Body of pancreas (tissue), 4 donors: ENCODE data around the gene CKAP2L. TPM values are rescaled to one million over a fixed set of nuclear protein-coding genes. Genes with fewer than 3 reads are reported as not detected.
A peak's percentile ranks its signal among the peaks of the same experiment; 100 is the strongest.

Experiments used
- ATAC-seq: fragments of 150-250 bp; one replicate; pipeline ENCODE4 v1.9.1; 2016
- DNase-seq, 4 donors: peaks; one replicate each; pipeline ENCODE4 v3.0.0-alpha.2; 2019
- H3K27ac ChIP-seq, 4 donors: fragments of 200-600 bp; sonication (generic); 1 replicate in 3 of 4; 2 replicates in 1 of 4; pipeline versions ENCODE4 v1.5.1 to v1.6.1; 2016 to 2019; ENCODE audit warnings: mild to moderate bottlenecking in 1 of 4, mixed read lengths in 1 of 4, moderate library complexity in 1 of 4
- H3K27me3 ChIP-seq, 2 donors: fragments of 200-600 bp; sonication (generic); one replicate each; pipeline ENCODE4 v1.6.0; 2016; ENCODE audit warnings: mild to moderate bottlenecking in 1 of 2
- H3K36me3 ChIP-seq, 2 donors: fragments of 200-600 bp; sonication (generic); replicated peaks in 1 of 2; 2 replicates each; pipeline ENCODE4 v1.5.1; 2016; ENCODE audit warnings: low read depth in 2 of 2; ENCODE audit not compliant: insufficient read depth in 1 of 2
- H3K4me1 ChIP-seq: fragments of 200-600 bp; sonication (generic); one replicate; pipeline ENCODE4 v1.6.0; 2016
- H3K4me3 ChIP-seq, 2 donors: fragments of 200-600 bp; sonication (generic); 1 replicate in 1 of 2; 2 replicates in 1 of 2; pipeline ENCODE4 v1.5.1; 2016 to 2019
- H3K9me3 ChIP-seq, 3 donors: fragments of 200-600 bp; sonication (generic); 1 replicate in 2 of 3; 2 replicates in 1 of 3; pipeline ENCODE4 v1.5.1; 2016
- POLR2A ChIP-seq, 3 donors: fragments of 450-650 bp; IDR thresholded peaks; one replicate each; pipeline ENCODE4 v1.6.1; 2016; ENCODE audit warnings: antibody characterized with exemption in 3 of 3, mild to moderate bottlenecking in 2 of 3
- WGBS, 2 donors: methylation state at CpG; one replicate each; pipeline ENCODE4 v1.1.5; 2017; 5-methylcytosine and 5-hydroxymethylcytosine counted together
- intact Hi-C: fragments of 100-400 bp; cut with DNase I; formaldehyde crosslinking; loops from one replicate; pipeline ENCODE4 v1.15.1; 2023
- total RNA-seq, 2 donors: library from RNA; depleted of rRNA; stranded (reverse); fragments of >200 nt; gene quantifications; one replicate each; pipeline ENCODE4 v1.1.0, GENCODE V29; 2016
- TF ChIP-seq, protein P1 (sequence below), 7 experiments: fragments of 450-650 bp in 4 of 7; fragments of 200-600 bp in 3 of 7; sonication (generic) in 3 of 7; IDR thresholded peaks; one replicate each; pipeline ENCODE4 v1.5.1; 2016 to 2019; ENCODE audit warnings: antibody characterized with exemption in 7 of 7

The CKAP2L gene
- total RNA-seq, 2 donors from 2014 or later = under 0.01 TPM; not detected in 1

DNA sequence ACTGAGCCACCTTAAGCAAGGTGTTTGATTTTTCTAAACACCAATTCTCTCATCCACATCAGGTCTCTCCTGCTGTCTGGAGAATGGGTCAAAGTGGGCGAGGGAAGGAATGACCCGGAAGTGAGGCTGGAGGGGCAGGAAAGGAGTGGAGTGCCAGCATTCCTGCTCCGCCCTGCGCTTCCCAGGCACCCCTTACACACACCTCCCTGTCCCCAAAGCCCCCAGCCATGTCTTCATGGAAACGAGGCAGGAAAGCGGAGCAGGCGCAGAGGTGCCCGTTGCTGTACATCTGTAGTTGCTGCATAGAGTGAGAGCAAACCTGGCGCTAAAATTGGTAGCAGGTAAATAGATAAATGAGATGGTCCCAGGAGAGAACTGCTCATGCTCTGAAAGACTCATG, 70.8 kb downstream of the CKAP2L start:
- Histone ChIP-seq H3K36me3 (no peaks in the 10 kb centered on the region), H3K9me3 (no peaks in the 10 kb centered on the region), H3K4me1 (peaks cover 7% of the 10 kb centered on the region), H3K4me3 (no peak overlapping the region), H3K27me3 (no peaks in the 10 kb centered on the region), H3K27ac (no peak overlapping the region)
- WGBS, 2 donors = 79% methylated on average over 9 of the region's 9 CpGs
- DNase-seq (no peak), ATAC-seq (no peak)
- no peak for TF ChIP-seq POLR2A (IDR thresholded peaks at IDR 0.05)
- TF ChIP-seq, protein P1, sequence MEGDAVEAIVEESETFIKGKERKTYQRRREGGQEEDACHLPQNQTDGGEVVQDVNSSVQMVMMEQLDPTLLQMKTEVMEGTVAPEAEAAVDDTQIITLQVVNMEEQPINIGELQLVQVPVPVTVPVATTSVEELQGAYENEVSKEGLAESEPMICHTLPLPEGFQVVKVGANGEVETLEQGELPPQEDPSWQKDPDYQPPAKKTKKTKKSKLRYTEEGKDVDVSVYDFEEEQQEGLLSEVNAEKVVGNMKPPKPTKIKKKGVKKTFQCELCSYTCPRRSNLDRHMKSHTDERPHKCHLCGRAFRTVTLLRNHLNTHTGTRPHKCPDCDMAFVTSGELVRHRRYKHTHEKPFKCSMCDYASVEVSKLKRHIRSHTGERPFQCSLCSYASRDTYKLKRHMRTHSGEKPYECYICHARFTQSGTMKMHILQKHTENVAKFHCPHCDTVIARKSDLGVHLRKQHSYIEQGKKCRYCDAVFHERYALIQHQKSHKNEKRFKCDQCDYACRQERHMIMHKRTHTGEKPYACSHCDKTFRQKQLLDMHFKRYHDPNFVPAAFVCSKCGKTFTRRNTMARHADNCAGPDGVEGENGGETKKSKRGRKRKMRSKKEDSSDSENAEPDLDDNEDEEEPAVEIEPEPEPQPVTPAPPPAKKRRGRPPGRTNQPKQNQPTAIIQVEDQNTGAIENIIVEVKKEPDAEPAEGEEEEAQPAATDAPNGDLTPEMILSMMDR (IDR thresholded peaks at IDR 0.05) = no peak
- intact Hi-C loops = no loop called here

DNA sequence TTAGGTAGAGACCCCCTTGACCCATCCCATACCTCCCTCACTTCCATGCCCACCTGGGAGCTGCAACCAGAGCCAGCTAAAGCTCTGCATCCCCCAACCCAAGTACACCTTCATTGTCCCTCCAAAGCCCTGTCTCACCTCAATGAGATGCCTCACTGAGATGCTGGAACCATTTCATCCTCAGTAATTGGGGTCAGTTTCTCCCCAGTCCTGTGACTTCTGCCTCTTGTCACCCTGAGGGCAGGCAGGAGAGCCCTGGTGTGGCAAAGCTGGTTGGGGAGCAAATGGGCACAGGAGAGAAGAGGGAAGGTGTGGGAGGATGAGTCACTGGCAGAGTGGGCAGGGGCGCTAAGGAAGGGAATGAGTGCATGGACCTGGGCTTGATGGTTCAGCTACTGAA, 71.5 kb downstream of the CKAP2L start:
- DNase-seq = no peak
- intact Hi-C loops = no loop called here
- H3K9me3 ChIP-seq = no peaks in the 10 kb centered on the region
- no peak overlapping the region for H3K4me3 ChIP-seq
- peaks cover 7% of the 10 kb centered on the region for H3K4me1 ChIP-seq
- H3K27me3 ChIP-seq = no peaks in the 10 kb centered on the region
- ATAC-seq = no peak
- no peak overlapping the region for H3K27ac ChIP-seq
- TF ChIP-seq, protein P1 (IDR thresholded peaks at IDR 0.05) = no peak
- no peak for TF ChIP-seq POLR2A (IDR thresholded peaks at IDR 0.05)
- WGBS, 2 donors = 71 to 87% methylated on average over 1 of the region's 1 CpG
- H3K36me3 ChIP-seq = no peaks in the 10 kb centered on the region

DNA sequence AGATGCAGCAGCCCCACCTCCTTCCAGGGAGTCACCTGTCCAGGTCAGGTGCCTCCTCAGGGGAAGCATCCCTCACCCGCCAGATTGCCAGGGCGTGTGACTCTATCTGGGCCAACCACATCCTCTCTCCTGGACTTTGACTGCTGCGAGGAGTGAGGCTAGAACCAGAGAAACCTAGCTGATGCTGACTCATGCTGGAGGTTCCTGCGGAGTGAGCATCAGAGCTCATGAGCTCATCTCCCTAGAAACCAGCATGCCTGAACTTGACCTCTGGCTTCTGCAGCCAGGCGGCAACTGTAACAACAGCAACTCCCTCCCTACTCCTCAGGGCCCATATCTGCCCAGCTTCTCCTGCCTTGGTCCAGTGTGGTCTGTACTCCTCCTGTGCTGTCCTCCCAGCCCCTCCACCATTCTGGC, 71.9 kb downstream of the CKAP2L start:
- Histone ChIP-seq H3K36me3 (no peaks in the 10 kb centered on the region), H3K27ac (no peak overlapping the region), H3K4me3 (no peak overlapping the region), H3K27me3 (no peaks in the 10 kb centered on the region), H3K9me3 (no peaks in the 10 kb centered on the region), H3K4me1 (peaks cover 7% of the 10 kb centered on the region)
- intact Hi-C loops = no loop called here
- TF ChIP-seq POLR2A (IDR thresholded peaks at IDR 0.05) = no peak
- TF ChIP-seq, protein P1 (IDR thresholded peaks at IDR 0.05) = no peak
- 39 to 50% methylated on average over 4 to 5 of the region's 5 CpGs for WGBS, 2 donors
- DNase-seq = peak in 1 of 4 donors; percentile 67
- peak; percentile 31 for ATAC-seq

DNA sequence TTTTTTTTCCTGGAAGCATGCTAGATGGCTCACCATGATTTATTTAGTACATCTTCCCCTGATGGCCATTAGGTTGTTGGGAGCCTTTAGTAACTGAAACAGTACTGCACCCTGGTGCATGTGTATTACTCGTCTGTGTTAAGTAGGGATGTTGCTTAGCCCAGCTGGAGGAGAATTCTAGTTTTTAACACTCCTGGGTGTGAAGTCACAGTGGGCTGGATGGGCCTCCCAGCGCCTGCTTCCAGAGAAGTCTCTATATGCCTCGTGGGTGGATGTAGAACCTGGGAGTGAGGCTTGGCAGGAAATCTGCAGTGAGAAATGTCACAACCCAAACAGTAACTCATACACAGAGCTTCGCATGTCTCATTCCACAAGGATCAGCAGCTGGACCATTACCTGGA, 72.5 kb downstream of the CKAP2L start:
- no peaks in the 10 kb centered on the region for H3K27me3 ChIP-seq
- no peak overlapping the region for H3K27ac ChIP-seq
- H3K9me3 ChIP-seq = no peaks in the 10 kb centered on the region
- H3K36me3 ChIP-seq = no peaks in the 10 kb centered on the region
- no peak for ATAC-seq
- H3K4me1 ChIP-seq = peaks cover 7% of the 10 kb centered on the region
- no peak overlapping the region for H3K4me3 ChIP-seq
- TF ChIP-seq, protein P1 (IDR thresholded peaks at IDR 0.05) = no peak
- TF ChIP-seq POLR2A (IDR thresholded peaks at IDR 0.05) = no peak
- DNase-seq = no peak
- WGBS, 2 donors = 43 to 56% methylated on average over 3 to 4 of the region's 4 CpGs
- intact Hi-C loops = no loop called here

DNA sequence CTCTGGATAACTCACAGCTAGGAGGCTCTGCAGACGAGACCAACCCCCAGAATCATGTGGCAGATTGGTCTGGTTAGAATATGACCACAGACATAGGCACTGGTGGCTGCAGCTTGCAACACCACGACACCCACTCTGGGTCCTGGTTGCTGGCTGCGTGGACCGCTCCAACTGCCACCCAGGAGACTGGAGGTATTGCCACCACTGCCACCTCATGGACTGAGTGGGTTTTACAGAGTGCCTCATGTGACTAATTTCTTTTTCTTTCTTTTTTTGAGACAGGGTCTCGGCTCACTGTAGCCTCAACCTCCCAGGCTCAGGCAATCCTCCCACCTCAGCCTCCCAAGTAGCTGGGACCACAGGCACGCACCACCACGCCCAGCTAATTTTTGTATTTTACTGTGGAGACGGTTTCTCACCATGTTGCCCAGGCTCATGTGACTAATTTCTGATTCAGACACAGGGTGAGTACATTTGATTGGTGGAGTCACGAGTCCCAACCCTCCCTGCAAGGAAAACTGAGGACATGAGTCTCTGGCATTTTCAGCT, 73.5 kb downstream of the CKAP2L start:
- no peak for TF ChIP-seq POLR2A (IDR thresholded peaks at IDR 0.05)
- TF ChIP-seq, protein P1 (IDR thresholded peaks at IDR 0.05) = peak; percentile 38 to 94 (median 75)
- intact Hi-C loops = no loop called here
- H3K4me3 ChIP-seq = no peak overlapping the region
- H3K36me3 ChIP-seq = no peaks in the 10 kb centered on the region
- no peaks in the 10 kb centered on the region for H3K9me3 ChIP-seq
- WGBS, 2 donors = 22 to 26% methylated on average over 8 to 9 of the region's 9 CpGs
- DNase-seq (peak; percentile 67 to 77 (median 72)), ATAC-seq (peak; percentile 89)
- H3K27me3 ChIP-seq = no peaks in the 10 kb centered on the region
- H3K4me1 ChIP-seq = peaks cover 7% of the 10 kb centered on the region
- no peak overlapping the region for H3K27ac ChIP-seq
